Measurements from ENCODE around the gene PSD2. TPM values are rescaled to one million over a fixed set of nuclear protein-coding genes. Genes with fewer than 3 reads are reported as not detected.

The PSD2 gene
- total and polyA plus RNA-seq, 10 of the 15 experiments (the other 5 are each of a cell fraction or from before 2014, with no cell fraction given) = 0.02 to 0.14 (median 0.03) TPM; not detected in 5

- H3K4me2 ChIP-seq (ENCODE audit: control insufficient read depth, insufficient read depth) = no peak overlapping the region
- peaks cover 12% of the 10 kb centered on the region for H3K4me1 ChIP-seq (ENCODE audit: control insufficient read depth, insufficient read depth, low read length)
- POLR2A ChIA-PET = interaction anchor here (0.7 to 0.9 kb wide), 3 partner anchors 68 to 191 kb away, joined by 3 read pairs; no protein-coding TSS in a partner anchor
- intact Hi-C loops (cut with micrococcal nuclease; ENCODE audit: unreplicated experiment) = no loop called here
- BruUV-seq (replicated peaks) = no TSS peak
- no peaks in the 10 kb centered on the region; a peak in 1 of 4 replicates for H3K27me3 ChIP-seq (replicated peaks in 1 of 2; ENCODE audit: control insufficient read depth in 2 of 2, insufficient read depth in 2 of 2, low read length in 1 of 2)
- CTCF ChIA-PET = interaction anchor here (0.9 to 6.7 kb wide), 5 partner anchors 16 to 121 kb away, joined by 3 to 146 read pairs (median 28); no protein-coding TSS in a partner anchor
- peaks cover 0 to 5% of the 10 kb centered on the region in 2 experiments; a peak in 1 of 4 replicates for H3K36me3 ChIP-seq (ENCODE audit: control insufficient read depth in 2 of 2, insufficient read depth in 2 of 2, low read length in 1 of 2)
- H3K27ac ChIP-seq (ENCODE audit: control insufficient read depth, insufficient read depth) = no peak overlapping the region
- no peak for DNase-seq (ENCODE audit: low read depth, low spot score)
- WGBS (ENCODE audit: insufficient coverage, insufficient replicate concordance, low lambda C conversion rate, missing lambda C conversion rate) = 28% methylated on average over 10 of the region's 10 CpGs
- in situ Hi-C loops (cut with MboI) = no loop called here
- no peak for ATAC-seq
- RAD21 ChIA-PET (ENCODE audit: unreplicated experiment) = interaction anchor here (0.7 to 1.5 kb wide), 5 partner anchors 48 to 122 kb away, joined by 3 to 11 read pairs (median 4); no protein-coding TSS in a partner anchor
- H3K4me3 ChIP-seq = no peak overlapping the region
- no peak for FAIRE-seq
- TF ChIP-seq E2F8 (IDR thresholded peaks at IDR 0.05; ENCODE audit: low read depth, partially characterized antibody) = no peak
- TF ChIP-seq RFX5 (IDR thresholded peaks at IDR 0.05; ENCODE audit: low read depth, low read length) = no peak
- TF ChIP-seq KLF5 (IDR thresholded peaks at IDR 0.05; ENCODE audit: partially characterized antibody) = no peak
- no peak for TF ChIP-seq TCF12 (IDR thresholded peaks at IDR 0.05; ENCODE audit: low read depth, low read length)
- TF ChIP-seq NR2C2 (IDR thresholded peaks at IDR 0.05; ENCODE audit: borderline replicate concordance, control insufficient read depth, insufficient read length, low read depth) = no peak
- TF ChIP-seq IRF5 (IDR thresholded peaks at IDR 0.05; ENCODE audit: borderline replicate concordance) = no peak
- no peak for TF ChIP-seq NFIC (IDR thresholded peaks at IDR 0.05; ENCODE audit: low read depth, low read length)
- TF ChIP-seq NR2F1 (conservative IDR thresholded peaks at IDR 0.05) = no peak
- TF ChIP-seq BCL11A (IDR thresholded peaks at IDR 0.05; ENCODE audit: low read depth, low read length) = no peak
- no peak for TF ChIP-seq YY1 (IDR thresholded peaks at IDR 0.05; ENCODE audit: low read depth, low read length)
- TF ChIP-seq MEF2A (IDR thresholded peaks at IDR 0.05; ENCODE audit: insufficient read depth, low read depth, low read length) = no peak
- TF ChIP-seq RUNX3 (IDR thresholded peaks at IDR 0.05; ENCODE audit: low read length) = no peak
- TF ChIP-seq MAX (IDR thresholded peaks at IDR 0.05; ENCODE audit: low read depth, low read length) = no peak
- no peak for TF ChIP-seq ASH2L (IDR thresholded peaks at IDR 0.05; ENCODE audit: borderline replicate concordance, low read depth)
- TF ChIP-seq SKIL (IDR thresholded peaks at IDR 0.05; ENCODE audit: low read depth, poor library complexity, severe bottlenecking) = no peak
- TF ChIP-seq ATF7 (IDR thresholded peaks at IDR 0.05; ENCODE audit: low read depth) = no peak
- TF ChIP-seq RCOR1 (conservative IDR thresholded peaks at IDR 0.05; ENCODE audit: low read depth, low read length) = no peak
- no peak for TF ChIP-seq POLR2AphosphoS5 (IDR thresholded peaks at IDR 0.05; ENCODE audit: low read length)
- TF ChIP-seq POU2F2 (IDR thresholded peaks at IDR 0.05; ENCODE audit: borderline replicate concordance, low read depth, low read length) = no peak
- TF ChIP-seq SMAD1 (IDR thresholded peaks at IDR 0.05; ENCODE audit: low read depth, partially characterized antibody) = no peak
- no peaks in the 10 kb centered on the region for H3K79me2 ChIP-seq (ENCODE audit: control insufficient read depth, insufficient read depth, low read length)
- H2AFZ ChIP-seq (ENCODE audit: control insufficient read depth, low read depth, low read length) = no peak overlapping the region
- H3K9me3 ChIP-seq (replicated peaks; ENCODE audit: control insufficient read depth, insufficient read depth, low read length) = no peaks in the 10 kb centered on the region
- no peaks in the 10 kb centered on the region for H4K20me1 ChIP-seq (ENCODE audit: control insufficient read depth, insufficient read depth)
- SMC1A ChIA-PET (ENCODE audit: uncharacterized antibody, unreplicated experiment) = interaction anchor here (0.7 to 6.5 kb wide), 6 partner anchors 8 to 122 kb away, joined by 3 to 41 read pairs (median 5); no protein-coding TSS in a partner anchor
- H3K9ac ChIP-seq (ENCODE audit: control insufficient read depth, insufficient read depth, low read length) = no peak overlapping the region
Observed at GRCh38 chr5:139847091-139847490, 51.5 kb downstream of the PSD2 start.

Data from GM12878 (cell line).